HG03432 (cell line): ENCODE data around the gene CSNK2A1.
"Not testable (repeated sequence)": the region's sequence is repeated elsewhere in the genome, so short reads cannot be mapped to it uniquely, and the experiment has no call there.

Experiments used
- ATAC-seq: cut with Tn5 transposase; IDR thresholded peaks from one replicate; pipeline ENCODE4 v1.9.1; 2021; ENCODE audit warnings: mild to moderate bottlenecking, moderate library complexity; ENCODE audit not compliant: unreplicated experiment

CSNK2A1 gene

DNA sequence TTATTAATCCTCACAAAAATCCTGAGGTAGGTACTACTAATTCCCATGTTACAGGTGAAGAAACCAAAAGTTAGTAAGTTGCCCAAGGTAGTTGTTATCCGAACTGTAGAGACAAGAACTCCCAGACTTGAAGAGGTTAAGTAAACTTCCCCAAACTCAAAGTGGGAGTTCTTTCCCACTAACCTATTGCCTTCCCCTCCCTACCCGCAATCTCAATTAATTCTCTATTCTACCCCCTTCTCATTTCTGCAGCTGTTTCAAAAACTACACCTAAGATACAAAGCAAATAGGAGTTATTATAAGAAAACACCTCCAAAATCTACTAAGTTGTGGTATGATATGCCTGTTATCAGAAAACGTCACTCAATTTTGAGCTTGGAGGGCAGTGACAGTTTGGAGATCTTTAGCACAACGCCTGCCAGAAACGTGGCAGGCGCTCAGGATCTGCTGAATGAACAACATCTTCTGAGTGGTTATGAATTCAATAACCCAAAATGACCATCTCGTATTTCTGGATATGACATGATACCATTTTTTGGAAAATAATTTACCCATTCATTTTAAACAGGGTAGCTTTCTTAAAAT is 7.1 kb downstream of the CSNK2A1 start:
- no peak for ATAC-seq

GRCh38 chr20:535958-536357 is 7.6 kb downstream of the CSNK2A1 start:
- no peak for ATAC-seq

- ATAC-seq = no peak
Measured at GRCh38 chr20:533526-533925, 10.1 kb downstream of the CSNK2A1 start.

- no peak for ATAC-seq
Measured at GRCh38 chr20:532530-532929, 11.1 kb downstream of the CSNK2A1 start.

DNA sequence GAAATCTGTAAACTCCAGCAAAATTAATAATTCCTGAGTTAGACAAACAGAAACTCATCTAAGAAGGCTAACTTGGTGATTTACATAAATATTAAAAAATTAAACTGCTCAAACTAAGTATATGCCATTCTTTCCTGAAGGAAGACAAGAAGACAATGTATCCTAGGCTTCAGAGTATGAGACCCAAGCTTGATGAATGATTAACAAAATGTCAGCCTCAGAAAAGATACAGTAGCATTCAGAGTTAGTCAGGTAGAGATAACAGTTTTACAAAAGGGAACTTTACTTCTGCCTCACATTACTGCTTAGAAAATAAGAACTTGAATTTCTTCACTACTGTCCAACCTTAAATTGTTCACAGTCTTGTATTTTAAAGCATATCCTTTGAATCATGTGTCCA is 12.0 kb downstream of the CSNK2A1 start:
- ATAC-seq = no peak

DNA sequence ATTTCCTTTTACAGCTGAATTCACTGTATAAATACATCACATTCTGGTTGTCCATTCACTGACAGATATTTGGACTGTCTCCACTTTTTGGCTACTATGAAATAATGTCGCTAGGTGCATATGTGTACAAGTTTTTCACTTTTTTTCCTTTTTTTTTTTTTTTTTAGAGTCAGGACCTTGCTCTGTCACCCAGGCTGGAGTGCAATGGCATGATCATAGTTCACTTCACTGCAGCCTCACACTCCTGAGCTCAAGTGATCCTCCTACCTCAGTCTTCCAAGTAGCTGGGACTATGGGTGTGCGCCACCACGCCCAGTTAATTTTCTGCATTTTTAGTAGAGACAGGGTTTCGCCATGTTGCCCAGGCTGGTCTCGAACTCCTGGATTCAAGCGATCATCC is 13.3 kb downstream of the CSNK2A1 start:
- ATAC-seq = no peak

DNA sequence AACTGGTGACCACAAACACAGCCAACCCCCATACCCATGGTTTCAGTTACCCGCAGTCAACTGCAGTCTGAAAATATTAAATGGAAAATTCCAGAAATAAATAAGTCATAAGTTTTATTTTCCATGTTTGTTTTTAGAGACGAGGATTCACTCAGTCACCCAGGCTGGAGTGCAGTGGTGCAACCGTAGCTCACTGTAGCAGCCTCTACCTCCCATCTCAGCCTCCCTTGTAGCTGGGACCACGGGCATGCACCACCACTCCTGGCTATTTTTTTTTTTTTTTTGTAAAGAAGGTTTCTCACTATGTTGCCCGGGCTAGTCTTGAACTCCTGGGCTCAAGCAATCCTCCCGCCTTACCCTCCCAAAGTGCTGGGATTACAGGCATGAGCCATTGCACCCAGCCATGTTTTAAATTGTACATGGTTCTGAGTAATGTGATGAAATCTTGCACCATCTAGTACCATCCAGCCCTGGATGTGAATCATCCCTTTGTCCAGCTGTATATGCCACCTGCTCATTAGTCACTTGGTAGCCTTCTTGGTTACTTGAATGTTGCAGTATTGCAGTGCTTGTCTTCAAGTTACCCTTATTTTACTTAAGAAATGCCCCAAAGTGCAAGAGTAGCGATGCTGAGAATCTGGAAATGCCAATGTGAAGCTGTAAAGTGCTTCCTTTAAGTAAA is 14.5 kb downstream of the CSNK2A1 start:
- ATAC-seq = no peak

- ATAC-seq = no peak
Measured at GRCh38 chr20:527571-527886, 16.1 kb downstream of the CSNK2A1 start.

GRCh38 chr20:521860-522259 is 21.7 kb downstream of the CSNK2A1 start:
- no peak for ATAC-seq

DNA sequence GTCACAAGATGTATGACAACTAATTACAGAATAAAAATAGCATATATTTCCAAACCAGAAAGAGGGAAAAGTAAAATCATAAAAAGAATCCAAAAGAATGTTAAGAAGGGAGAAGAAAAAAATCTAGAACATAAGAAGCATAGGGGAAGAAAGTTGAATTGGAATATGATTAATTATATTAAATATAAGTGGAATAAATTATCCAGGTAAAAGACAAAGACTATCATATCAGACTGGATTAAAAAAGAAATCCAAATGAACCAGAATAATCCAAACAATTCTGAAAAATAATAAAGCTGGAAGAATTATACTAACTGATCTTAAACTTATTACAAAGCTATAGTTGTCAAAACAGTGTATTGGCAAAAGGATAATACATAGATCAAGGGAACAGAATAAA is 23.6 kb downstream of the CSNK2A1 start:
- no peak for ATAC-seq

DNA sequence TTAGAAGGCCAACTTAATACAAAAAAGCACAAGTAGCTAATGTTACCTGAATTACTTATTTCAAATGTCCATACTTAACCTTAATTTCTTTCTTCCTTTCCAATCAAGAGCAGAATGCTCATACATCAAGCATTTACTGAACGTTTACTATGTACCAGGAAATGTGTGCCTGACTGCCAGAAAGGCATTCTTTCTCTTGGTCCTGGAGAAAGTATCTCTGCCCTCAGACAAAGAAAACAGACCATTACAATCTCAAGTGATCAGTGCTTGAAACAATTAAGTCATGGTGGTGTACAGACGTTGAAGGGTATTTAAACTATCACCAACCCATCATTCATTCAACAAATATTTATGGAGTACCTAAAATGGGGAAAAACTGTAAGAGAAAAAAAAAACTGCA is 26.4 kb downstream of the CSNK2A1 start:
- ATAC-seq = no peak

DNA sequence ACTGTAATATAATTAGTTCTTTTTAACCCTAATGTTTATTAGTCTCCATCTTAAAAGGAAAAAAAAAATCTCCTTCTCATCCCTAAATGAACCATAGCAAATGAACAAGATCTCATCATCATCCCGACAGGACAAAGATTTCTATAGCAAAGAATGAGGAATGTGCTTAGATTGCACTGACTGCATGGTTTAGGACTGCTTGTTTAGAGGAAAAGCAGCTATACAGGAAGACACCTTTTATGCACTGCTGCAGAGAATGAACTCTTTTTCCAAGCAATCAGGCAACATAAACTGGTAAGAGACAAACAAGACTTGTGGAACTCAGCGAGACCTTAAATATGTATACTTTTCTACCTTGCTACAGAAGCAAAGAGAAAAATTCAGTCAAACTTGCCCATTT is 26.8 kb downstream of the CSNK2A1 start:
- ATAC-seq = no peak

GRCh38 chr20:515696-516095 is 27.9 kb downstream of the CSNK2A1 start:
- ATAC-seq = no peak

GRCh38 chr20:513429-513828 is 30.2 kb downstream of the CSNK2A1 start:
- no peak for ATAC-seq

DNA sequence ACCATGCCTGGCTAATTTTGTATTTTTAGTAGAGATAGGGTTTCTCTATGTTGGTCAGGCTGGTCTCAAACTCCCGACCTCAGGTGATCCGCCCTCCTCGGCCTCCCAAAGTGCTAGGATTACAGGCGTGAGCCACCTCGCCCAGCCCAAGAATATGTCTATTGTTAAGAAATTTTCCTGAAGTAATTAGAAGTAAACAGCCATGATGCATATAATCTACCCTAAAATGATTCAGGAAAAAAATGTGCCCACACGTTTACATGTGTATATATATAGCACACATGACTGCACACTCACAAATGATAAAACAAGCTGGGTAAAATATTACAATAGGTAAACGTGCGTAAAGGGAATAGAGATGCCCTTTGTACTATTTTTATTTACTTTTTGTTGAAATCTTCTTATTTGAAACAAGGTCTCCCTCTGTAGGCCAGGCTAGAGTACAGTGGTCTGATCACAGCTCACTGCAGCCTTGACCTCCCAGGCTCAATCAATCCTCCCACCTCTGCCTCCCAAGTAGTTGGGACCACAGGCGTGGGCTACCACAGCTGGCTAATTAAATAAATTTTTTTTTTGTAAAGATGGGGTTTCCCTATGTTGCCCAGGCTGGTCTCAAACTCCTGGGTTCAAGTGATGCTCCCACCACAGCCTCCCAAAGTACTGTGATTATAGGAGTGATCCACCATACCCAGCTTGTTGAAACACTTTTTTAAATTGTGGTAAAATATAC is 33.1 kb downstream of the CSNK2A1 start:
- ATAC-seq = not testable (repeated sequence)

DNA sequence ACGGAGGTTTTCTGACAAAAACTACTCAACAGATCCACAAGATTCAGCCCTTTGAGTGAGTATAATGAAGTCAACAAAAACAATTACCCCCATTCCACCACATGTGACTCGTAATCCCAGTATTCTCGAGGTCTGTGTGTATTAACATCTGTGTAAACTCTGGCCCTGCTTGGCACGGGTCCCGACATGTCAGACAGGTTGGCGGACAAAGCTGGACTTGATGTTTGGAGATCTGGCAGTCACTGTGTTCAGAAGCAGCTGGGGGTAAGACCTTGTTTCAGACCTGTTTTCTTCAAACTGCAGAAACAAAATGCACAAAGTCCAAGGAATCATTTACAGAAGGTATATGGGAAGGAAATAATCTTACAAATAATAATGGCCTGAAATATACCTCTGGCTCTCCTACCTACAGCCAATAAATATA is 35.2 kb downstream of the CSNK2A1 start:
- not testable (repeated sequence) for ATAC-seq

- ATAC-seq = no peak
Measured at GRCh38 chr20:507761-508332, 35.7 kb downstream of the CSNK2A1 start.

DNA sequence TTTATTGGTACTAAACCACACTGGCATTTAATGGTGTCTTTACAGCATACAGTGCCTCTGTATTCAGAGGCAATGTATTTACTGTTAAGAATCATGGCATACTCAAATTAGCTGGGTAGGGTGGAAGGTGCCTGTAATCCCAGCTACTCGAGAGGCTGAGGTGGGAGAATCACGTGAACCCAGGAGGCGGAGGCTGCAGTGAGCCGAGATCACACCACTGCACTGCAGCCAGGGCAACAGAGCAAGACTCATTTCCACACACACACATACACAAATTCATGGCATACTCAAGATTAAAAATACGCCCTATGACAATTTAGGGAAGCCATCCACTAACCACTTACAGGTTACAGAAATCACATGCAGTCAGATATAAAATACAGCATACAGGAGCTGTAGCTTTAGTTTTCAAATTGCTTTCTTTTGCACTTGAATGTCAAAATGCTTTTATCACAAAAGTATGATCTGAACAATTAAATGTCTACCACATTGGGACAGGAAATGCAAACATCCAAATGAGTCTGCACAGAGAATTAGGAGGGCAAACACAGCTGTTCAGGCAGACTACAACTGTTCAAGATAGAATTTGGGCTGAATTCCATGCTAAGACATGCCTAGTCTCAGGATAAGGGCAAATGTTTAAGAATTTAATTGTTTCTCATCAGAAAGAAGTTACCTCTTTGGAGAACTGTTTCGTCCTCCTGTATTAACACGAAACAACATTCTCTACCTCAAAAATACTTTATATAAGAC is 36.4 kb downstream of the CSNK2A1 start:
- no peak for ATAC-seq

- ATAC-seq = no peak
Measured at GRCh38 chr20:504632-505075, 38.9 kb downstream of the CSNK2A1 start.

DNA sequence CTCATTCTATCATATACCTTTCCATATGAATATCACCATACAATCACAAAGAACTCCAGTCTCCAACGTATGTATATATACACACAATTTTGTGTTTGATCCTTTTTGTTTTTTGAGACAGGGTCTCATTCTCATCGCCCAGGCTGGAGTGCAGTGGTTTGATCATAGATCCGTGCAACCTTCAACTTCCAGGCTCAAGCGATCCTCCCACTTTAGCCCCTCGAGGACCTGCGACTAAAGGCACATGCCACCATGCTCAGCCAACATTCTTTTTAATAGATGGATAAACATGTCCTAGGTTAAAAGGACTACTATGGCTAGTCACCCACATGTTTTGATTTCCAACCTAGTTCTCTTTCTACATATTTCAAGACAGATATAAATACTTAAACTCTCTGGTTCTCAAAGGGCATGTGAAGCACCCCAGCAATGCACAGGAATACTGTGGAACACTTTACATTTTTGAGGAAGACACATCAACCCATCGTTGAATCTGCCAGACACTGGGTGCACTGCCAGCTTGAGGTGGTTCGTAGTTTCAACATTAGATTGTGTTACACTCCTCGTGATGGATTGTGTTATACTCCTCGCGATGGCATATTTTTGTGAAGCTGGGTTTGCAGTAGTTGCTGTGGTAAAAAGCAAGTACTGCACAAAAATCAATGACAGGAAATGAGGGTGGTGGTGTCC is 40.4 kb downstream of the CSNK2A1 start:
- no peak for ATAC-seq

GRCh38 chr20:497979-498378 is 45.6 kb downstream of the CSNK2A1 start:
- ATAC-seq = no peak
